HG02759 (cell line): Measurements from ENCODE around the gene DEK.
"Not testable (repeated sequence)": the region's sequence is repeated elsewhere in the genome, so short reads cannot be mapped to it uniquely, and the experiment has no call there.

Source experiments
- ATAC-seq: cut with Tn5 transposase; IDR thresholded peaks from one replicate; pipeline ENCODE4 v1.9.1; 2021; ENCODE audit warnings: mild to moderate bottlenecking, moderate library complexity; ENCODE audit not compliant: unreplicated experiment

Gene DEK

DNA sequence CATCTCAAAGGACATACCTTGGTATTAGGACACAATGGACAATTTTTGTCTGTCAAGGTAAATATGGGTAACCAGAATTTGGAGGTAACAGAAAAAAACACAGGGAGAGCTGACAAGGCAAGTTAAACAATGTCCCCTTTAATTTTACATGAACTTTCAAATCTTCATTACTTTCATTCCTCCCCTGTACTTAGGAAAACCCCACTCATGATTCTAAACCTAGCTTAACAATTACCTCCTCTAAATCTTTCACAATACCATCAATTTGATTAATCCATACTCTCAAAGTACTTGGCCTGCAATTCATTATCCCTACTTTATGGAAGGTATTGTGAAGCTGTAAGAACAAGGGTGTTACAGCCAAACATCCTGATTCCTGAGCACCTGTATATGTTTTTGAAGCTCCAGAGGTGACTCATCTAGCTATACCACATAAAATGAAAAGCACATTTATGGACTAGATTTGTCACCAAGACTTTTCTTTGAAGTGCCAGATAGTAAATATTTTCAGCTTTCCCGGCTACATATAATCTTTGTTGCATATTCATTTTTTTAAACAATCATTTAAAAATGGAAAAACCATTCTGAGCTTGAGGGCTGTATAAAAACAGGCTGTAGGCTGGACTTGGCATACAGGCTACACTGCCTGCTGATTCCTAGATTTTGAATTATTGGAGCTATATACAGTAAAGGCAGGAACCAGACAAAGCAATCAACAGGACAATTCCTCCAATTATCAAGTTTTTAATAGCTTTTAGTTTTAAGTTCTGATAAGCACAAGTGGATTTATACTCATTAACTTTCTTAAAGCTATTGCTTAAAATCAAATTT, 22.9 kb downstream of the DEK start:
- ATAC-seq = no peak

DNA sequence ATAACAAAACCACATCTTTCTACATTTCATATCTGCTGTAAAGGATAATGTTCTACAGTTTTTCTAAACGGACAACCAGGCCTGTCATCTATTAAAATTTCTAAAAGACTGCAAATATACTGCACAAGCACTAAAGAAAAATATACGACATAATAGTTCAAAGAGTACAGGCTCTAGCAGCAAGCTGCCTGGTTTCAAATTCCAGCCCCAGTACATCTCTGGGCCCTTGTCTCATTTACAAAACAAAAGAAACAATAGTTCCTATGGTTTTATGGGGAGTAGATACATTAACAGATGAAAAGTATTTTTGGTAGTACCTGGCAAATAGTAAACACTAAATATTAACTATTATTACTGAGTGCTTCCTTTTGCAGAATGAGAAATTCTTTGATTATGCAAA, 24.1 kb downstream of the DEK start:
- ATAC-seq = no peak

DNA sequence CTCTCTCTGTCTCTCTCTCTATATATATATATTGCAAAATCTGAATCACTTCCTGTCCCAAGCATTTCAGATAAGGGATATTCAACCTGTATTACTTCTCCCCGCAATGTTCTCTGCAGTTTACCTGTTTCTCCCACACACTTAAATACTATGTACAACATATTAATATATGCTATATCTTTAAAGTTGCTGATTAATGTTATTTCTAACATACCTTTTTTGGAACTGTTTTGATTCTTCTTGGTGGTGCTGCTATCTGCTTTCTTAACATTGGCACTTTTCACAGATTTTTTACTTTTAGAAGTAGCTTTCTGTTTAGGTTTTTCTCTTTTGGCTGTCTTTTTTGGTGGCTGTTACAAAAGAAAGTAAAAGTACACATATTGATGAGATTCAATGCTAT, 27.2 kb downstream of the DEK start:
- no peak for ATAC-seq

DNA sequence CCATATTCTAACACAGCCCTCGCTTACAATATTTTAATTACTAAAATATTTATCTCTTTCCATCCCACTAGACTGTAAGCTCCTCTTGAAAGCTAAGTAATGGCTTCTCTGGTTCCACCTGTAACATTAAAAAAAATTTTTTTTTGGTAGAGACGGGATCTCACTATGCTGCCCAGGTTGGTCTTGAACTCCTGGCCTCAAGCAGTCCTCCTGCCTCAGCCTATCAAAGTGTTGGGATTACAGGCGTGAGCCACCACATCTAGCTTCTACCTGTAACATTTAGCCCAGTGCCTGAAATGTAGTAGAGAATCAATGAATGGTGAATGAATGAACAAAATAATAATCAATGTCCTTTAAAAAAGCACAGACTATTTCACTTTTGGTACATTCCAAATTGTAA, 28.8 kb downstream of the DEK start:
- ATAC-seq = no peak

DNA sequence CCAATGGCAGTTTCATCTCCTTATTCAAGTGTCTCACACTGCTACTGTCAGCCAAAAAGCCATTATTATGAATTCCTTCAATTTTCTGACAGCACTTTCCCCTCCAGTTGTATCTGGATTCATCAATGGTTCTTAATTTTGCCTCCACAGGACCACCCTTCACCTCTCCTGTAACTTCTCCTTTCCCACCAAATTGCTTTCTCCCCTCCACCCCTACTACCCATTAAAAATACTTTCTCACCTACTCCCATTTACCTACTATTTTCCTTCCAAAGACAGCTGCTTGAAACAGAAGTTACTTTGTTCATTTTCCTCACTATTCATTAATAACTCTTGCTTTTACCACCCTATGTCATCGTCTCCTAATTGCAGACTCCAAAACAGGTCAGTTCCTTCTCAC, 29.8 kb downstream of the DEK start:
- ATAC-seq = no peak

DNA sequence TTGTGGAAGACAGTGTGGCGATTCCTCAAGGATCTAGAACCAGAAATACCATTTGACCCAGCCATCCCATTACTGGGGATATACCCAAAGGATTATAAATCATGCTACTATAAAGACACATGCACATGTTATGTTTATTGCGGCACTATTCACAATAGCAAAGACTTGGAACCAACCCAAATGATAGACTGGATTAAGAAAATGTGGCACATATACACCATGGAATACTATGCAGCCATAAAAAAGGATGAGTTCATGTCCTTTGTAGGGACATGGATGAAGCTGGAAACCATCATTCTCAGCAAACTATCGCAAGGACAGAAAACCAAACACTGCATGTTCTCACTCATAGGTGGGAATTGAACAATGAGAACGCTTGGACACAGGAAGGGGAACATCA, 30.6 kb downstream of the DEK start:
- not testable (repeated sequence) for ATAC-seq

DNA sequence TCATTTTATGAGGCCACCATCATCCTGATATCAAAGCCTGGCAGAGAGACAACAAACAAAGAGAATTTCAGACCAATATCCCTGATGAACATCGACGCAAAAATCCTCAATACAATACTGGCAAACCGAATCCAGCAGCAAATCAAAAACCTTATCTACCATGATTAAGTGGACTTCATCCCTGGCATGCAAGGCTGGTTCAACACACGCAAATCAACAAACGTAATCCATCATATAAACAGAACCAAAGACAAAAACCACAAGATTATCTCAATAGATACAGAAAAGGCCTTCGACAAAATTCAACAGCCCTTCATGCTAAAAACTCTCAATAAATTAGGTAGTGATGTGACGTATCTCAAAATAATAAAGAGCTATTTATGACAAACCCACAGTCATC, 32.5 kb downstream of the DEK start:
- ATAC-seq = not testable (repeated sequence)

DNA sequence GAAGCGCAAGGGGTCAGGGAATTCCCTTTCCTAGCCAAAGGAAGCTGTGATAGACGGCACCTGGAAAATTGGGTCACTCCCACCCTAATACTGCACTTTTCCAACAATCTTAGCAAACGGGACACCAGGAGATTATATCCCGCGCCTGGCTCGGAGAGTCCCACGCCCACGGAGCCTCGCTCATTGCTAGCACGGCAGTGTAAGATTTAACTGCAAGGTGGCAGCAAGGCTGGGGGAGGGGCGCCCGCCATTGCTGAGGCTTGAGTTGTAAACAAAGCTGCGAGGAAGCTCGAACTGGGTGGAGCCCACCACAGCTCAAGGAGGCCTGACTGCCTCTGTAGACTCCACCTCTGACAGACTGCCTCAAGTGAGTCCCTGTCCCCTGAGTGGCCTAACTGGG, 35.7 kb downstream of the DEK start:
- not testable (repeated sequence) for ATAC-seq

DNA sequence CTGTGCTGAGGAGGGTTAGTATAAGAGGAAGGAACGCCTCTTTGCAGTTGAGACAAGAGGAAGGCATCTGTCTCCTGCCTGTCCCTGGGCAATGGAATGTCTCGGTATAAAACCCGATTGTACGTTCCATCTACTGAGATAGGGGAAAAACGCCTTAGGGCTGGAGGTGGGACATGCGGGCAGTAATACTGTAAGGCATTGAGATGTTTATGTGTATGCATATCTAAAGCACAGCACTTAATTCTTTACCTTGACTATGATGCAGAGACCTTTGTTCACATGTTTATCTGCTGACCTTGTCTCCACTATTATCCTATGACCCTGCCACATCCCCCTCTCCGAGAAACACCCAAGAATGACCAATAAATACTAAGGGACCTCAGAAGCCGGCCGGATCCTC, 37.2 kb downstream of the DEK start:
- not testable (repeated sequence) for ATAC-seq

DNA sequence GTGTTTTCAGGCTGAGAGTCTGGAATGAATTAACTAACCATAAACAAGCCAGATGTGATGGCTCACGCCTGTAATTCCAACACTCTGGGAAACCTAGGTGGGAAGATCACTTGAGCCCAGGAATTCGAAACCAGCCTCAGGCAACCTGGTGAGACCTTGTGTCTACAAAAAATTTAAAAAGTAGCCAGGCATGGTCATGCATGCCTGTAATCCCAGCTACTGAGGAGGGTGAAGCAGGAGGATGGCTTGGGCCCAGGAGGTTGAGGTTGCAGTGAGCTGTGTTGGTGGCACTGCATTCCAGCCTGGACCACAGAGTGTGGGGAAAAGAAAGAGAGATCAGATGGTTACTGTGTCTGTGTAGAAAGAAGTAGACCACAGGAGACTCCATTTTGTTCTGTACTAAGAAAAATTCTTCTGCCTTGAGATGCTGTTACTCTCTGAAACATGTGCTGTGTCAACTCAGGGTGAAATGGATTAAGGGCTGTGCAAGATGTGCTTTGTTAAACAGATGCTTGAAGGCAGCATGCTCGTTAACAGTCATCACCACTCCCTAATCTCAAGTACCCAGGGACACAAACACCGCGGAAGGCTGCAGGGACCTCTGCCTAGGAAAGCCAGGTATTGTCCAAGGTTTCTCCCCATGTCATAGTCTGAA, 37.8 kb downstream of the DEK start:
- not testable (repeated sequence) for ATAC-seq

DNA sequence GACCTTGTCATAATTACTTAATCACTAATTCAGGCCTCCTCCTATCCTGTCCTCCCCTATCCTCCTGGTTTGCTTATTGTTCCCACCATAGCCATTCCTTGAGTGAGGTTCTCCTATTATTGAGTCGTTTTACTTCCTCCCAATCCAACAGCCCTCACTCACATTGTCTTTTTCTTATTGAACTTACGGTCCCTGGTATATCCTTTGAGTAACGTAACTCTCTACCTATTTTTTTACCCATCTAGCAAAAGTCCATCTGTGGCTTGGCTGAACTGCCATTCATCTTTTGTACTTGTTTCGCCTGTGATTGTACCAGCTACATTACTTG, 43.1 kb downstream of the DEK start:
- ATAC-seq = no peak

DNA sequence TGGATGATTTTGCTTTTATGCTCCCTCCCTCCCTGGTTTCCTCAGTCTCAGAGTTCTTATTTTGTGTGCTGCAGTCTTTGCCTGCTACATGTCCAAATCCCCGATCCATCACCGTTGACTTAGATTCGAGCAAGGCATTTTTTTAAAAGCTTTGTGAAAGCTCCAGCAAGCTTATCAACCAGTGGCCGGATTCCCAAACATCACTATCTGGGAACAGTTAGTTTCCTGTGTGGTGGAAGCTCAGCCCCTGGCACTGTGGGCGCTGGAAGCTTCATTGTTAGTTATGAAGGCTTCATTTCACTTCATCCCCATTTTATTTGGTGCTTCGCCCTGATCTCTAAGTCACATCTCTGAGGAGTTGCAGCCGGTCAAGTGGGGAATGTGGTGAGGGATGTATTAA, 44.7 kb downstream of the DEK start:
- no peak for ATAC-seq

DNA sequence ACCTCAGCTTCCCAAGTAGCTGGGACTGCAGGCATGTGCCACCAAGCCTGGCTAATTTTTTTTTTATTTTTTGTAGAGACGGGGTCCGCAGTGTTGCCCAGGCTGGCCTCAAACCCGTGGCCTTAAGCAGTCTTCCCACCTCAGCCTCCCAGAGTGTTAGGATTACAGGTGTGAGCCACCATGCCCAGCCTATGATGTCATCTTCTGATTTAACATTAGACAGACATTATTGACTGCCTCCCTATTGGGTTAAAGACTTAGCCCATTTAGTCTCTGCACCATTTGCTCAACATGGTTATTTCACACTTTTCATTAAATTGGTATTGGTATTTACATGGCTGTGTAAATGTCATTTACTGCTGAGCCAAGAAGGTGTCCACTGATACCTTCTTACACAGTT, 46.1 kb downstream of the DEK start:
- no peak for ATAC-seq

DNA sequence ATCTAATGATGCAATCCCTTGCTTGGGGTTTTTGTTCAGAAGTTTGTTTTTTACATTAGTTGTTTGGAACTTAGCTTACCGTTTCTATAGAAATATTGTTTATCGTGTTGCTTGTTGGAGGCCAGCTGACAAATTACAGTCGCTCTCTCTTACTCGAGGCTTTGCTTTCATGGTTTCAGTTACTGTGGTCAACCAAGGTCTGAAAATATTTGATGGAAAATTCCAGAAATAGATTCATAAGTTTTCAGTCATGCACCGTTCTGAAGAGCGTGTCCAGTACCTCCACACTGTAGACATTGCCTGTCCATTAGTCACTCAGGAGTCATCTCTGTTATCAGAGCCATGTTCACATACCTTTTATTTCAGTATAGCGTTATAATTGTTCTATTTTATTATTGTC, 47.9 kb downstream of the DEK start:
- no peak for ATAC-seq

DNA sequence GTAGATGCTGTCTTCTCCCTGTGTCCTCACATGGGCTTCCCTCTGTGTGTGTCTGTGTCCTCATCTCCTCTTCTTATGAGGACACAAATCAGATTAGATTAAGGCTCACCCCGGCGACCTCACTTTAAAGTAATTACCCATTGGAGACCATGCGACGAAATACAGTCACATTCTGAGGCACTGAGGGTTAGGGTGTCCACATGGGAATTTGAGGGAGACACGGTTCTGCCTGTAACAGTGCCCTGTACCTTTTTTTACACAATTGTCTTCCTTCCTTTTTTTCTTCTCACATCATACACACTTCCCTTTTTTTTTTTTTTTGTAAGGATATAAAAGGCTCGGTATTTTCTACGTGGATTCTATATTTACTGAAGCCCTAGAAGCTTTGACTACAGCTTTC, 48.9 kb downstream of the DEK start:
- ATAC-seq = no peak

DNA sequence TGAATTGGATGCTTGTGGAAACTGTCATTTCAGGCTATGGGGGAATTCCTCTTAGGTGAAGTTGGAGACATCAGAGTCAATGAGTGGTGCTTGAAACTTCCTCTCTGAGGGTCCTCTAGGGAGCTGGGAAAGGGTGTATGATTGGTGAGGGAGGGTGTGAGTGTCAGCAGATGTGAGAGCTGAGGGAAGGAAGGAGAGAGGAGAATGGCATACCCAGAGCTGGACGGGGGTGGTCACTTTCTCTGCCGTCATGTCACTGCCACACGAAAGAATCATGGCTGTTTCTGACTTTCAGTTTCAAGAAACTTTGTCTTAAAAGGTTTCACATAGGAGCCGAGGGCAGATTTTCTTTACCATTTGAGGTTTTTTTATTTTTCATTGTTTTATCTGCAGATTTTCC, 50.3 kb downstream of the DEK start:
- peak; percentile 26 for ATAC-seq

DNA sequence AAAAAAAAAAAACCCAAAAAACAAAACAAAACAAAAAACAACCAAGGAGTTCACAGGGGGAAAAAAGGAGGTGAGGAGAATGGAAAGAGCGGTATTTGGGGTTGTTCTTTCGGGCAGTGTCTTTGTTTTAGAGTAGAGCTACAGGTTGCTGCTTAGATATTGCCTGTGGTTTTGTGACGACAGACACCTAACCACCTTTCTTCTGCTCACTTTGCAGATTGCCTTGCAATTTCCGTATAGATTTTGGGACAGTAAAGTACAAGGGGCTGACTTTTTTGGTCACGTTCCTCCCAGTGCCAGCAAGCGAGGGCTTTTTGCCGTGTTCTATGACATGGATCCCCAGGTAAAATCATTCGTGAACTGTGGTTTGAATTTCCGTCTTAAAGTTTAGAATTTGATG, 50.9 kb downstream of the DEK start:
- no peak for ATAC-seq

DNA sequence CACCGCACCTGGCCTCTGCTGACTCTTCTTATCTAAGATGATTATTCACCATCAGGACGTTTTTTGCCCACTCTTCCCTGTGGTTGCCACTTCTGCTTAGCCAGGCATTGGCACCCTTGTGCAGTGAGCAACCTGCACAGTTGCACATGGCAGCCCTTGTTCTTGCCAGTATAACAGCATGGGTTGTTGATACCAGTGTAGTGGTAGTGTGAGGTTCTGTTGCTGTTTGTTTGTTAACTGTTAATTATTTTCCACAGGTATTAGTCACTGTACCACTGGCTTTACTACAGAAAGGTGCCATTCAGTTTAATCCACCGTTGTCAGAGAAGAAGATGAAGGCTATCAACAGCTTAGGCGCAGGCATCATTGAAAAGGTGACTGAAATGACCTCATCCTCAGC, 52.1 kb downstream of the DEK start:
- no peak for ATAC-seq

DNA sequence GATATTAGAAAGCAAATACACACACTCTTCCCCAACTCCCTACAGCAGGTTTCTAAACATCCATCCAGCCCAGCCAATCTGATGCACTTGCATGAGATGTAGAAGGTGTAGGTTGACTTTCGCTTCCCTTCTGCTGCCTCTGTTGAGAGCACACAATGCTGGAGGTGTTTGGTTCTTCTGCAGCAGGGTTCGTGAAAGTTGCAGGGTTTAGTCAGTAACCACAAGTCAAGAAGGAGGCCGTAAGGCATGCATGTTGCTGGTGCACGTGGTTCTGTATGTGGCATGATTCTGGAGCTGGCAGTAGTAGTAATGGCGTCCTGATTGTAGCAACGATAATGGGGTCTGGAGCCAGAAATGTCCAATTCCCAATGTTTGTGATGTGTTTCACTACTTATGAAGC, 53.0 kb downstream of the DEK start:
- peak; percentile 91 for ATAC-seq

DNA sequence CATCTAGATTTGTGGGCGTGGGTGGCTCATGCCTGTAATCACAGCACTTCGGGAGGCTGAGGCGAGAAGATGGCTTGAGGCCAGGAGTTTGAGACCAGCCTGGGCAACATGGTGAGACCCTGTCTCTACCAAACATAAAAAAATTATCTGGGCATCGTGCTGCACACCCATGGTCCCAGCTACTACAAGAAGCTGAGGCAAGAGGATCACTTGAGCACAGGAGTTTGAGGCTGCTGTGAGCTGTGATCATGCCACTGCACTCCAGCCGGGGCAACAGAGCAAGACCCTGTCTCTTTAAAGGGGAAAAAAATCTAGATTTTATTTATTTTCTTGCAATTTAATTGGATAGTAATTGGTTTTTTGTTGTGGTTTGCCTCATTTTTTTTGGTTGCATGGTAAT, 53.6 kb downstream of the DEK start:
- no peak for ATAC-seq

DNA sequence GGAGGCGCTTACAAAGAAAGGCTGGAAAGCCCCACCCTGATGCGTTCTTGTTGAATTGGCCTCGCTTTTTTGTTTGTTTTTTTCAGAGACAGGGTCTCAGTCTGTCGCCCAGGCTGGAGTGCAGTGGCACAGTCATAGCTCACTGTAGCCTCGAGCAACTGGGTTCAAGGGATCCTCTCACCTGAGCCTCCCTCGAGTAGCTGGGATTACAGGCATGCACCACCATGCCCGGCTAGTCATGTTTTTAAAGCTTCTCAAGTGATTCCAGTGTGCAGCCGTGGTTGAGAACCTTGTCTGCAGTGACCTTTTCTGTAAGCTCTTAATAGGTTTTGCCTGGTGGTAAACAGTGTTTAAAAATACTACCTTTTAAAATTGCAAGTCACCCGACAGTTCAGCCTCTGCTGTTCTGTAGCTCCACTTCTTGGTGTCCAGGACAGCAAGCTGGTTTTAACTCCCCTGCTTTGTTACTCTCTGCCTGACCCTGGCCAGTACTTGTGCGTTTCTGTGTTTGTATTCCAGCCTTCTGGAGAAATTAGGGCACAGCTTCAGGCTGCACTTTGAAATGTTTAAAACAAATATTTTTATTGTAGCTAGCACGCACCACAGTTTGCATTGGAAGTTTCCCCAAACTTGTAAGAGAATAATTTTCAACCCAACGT, 54.7 kb downstream of the DEK start:
- no peak for ATAC-seq

DNA sequence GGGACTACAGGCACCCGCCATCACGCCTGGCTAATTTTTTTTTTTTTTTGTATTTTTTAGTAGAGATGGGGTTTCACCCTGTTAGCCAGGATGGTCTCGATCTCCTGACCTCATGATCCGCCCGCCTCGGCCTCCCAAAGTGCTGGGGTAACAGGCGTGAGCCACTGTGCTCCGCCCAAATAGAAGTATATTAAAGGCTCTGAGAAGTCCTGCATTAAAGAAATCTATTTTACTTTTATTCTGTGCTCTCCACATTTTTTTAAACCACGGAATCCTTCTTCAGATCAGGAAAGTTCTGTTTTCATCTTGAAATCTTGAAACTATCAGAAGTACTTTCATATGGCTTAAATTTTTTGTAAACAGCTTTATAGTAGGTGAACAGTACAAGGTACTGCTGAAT, 55.6 kb downstream of the DEK start:
- not testable (repeated sequence) for ATAC-seq
